GM19099 (cell line): Measurements from ENCODE around the gene TRIP12.

Source experiments
- POLR2A ChIP-seq: IDR thresholded peaks from 3 replicates; pipeline ENCODE4 v1.6.1; 2011; ENCODE audit warnings: low read depth; ENCODE audit not compliant: insufficient read length; ENCODE audit errors: extremely low read depth

The TRIP12 gene

DNA sequence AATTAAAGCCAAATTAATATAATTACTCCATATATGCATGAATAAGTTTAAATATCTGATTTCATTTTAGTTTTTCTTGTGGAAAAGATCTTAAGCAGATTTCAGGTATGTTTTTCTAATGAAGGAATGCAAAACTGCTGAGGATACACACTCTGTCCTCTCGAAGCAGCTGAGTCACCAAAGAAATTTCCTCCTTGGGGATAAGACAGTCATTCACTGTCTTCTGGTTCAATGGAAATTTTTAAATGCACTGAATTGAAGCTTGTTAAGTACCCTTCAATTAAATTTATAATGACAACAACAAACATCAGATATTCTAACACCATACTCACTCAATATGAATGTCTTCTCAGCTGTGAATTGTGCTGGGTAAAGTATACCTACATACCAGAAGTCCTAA lies 106.0 kb downstream of the TRIP12 start:
- TF ChIP-seq POLR2A = no peak

DNA sequence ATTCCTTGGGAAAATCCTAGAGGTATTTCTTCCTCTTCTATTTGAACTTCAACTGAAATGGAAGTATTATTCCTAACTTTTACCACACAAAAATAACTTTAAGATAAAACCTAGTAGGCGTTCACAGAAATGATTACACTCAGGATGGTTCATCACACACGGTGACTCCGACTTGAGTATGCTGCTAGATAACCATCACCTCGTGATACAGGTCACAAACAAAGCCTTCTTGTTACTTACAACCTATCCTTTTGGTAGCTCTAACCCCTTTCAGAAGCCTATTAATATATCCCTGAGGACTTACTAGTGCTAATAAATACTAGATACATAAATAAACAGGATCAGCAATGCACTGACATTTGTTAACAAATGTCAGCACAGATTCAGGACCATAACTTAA lies 106.5 kb downstream of the TRIP12 start:
- TF ChIP-seq POLR2A = no peak

DNA sequence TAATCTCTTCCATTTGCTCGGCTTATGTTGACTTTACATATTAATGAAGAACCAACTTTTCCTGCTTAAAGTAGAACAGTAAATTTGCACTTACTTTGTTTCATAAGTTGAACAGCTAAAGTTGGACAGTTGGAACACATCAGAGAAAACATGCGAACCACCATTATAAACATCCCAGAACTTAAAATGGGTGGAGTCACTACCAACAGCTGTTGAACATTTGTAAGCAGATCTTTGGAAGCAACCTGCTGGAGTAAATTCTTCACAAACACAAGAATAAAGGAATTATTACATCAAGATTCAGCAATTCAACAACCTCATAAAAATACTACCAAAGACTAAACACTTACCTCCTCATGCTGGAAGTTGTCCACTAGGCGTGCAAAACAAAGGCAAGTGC lies 111.0 kb downstream of the TRIP12 start:
- TF ChIP-seq POLR2A = no peak

DNA sequence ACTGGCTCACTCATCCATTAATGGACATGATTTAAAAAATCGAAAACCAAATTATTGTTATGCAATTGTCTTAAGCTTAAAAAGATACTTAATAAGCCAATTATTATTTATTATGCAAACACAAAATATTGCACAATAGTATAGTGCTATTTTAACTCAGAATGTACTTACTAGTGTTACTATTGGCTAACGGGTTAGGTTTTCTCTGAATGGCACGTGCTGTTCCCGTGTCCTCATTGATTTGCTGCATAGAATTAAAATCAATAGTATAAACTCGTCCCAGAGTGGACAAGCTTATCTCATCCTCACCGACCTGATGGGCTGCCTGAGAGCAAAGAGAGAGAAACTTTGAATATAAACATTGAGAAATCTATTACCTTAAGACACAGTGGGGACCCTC lies 116.2 kb downstream of the TRIP12 start:
- no peak for TF ChIP-seq POLR2A

DNA sequence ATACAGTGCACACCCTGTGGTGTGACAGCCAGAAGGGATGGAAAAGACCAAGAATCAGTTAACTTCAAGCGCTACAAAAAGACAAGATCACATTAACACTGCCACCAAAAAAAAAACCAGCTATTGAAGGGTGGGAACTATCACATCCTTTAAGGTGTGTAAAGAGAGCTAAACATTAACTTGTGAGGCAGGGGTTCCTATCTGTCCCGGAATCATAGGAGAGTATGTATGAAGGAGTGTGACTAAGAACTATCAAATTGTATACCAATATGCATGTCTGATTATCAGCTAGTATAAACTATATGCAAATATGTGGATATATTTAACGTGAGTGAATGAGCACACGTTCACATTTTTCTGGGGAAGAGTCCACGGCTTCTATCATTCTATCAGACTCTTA lies 119.0 kb downstream of the TRIP12 start:
- no peak for TF ChIP-seq POLR2A

DNA sequence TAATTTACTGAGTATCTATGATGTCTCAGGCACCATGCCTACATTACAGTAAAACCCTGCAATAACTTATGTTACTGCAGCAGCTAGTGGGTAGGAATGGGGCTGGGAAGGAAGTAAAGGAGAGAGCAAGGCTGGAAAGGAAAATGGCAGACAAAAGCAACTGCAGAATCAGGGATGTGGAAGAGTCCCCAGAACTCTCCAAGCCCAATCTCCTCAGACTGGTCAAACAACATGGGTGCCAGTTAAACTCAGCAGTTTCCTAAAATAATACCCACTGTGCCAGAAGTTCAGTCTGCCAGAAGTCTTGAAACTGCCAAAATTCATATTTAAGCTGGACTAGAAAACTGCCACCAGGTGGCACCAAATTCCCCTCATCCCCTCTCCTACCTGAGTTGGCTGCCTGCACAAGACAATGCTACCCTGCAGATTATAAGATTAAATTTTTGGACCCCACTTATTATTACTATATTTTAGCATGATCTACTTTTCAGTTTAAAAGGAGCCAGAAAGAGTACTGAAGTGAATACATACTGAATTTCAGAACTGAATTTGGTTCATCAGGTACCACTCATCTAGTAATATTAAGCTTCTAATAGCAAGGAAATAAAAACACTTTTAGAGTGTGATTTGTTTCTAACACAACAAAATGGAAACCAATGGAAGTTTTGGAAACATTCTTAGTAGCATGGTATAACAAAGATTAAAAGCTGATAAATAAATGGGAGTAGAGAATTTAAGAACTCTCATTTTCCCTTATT lies 120.6 kb downstream of the TRIP12 start:
- TF ChIP-seq POLR2A = no peak

DNA sequence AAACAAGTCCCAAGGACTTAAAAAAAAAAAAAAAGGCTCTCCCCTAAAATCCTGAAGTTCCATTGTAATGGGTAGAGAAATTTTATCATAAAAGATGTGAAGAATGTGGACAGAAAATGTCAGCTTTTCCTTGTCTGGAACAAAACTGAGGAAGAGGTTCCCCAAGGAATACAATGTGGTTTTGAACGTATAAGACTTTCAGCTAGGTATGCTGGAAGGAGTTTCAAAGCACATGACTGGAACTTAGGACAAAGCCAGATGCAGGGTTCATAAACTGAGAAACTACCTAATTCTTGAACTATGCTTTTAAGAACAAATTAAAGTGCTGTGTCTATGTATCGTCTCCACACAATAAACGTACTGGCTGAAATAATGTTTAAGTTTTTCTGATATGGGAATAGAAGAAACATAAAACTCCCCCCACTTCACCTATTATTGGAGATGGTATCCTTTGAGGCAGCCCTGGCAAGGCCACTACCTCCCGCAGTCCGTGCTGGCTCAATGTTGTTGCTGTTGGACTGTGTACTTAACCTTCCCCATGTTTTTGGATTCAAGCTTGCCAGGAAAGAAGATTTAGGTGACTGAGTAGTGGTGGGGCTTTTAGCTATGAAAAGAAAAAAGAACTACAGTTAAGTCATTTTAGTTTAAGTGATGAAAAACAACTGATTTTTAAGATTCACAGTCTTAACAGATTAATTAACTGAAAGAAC lies 123.2 kb downstream of the TRIP12 start:
- TF ChIP-seq POLR2A = no peak

DNA sequence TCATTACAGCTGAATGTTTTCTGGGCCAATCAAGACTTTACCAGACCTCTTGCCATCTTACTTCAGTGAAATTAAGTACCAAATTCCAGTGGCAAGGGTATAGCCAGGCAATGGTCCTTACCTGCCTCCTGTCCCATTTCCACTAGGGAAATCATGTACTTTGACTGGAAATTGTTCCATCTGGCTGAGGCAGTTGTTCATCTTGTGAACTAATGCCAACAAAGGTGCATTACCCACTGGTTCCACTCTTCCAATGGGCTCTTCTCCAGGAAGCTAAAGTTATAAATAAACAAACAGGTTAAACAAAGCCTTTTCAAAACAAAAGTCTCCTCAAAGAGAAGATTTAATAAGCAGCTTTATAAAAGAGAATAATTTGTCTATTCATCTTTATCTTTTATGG lies 126.8 kb downstream of the TRIP12 start:
- TF ChIP-seq POLR2A = no peak

DNA sequence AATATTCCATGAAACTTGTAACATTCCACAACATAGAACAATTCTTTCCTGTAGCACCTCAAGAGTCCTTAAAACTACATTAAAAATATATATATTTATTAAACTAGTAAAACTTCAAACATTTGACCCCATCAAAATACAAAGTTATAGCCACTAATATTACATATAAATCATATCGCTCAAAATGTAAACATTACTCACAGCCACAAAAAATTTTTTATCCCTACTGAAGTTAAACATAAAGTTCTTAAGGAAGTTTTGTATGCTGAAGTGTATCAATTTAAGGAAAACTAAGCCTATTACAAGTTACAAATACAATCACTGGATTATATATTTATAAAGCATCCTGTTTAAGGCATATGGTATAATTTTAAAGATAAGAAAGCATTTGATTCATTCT lies 127.2 kb downstream of the TRIP12 start:
- no peak for TF ChIP-seq POLR2A

DNA sequence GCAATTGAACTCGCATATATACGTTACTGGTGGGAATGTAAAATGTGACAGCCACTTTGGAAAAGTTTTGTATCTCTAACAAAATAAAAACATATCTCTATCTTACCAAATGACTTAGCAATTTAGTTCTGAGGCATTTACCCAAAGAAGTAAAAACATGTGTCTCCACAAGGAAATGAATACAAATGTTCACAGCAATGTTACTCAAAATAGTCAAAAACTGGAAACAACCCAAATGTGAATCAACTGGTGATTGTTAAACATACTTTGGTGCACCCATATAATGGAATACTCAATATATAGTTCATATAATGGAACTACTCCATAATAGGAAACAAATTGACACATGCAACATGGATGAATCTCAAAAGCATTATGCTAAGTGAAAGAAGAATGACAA lies 137.0 kb downstream of the TRIP12 start:
- no peak for TF ChIP-seq POLR2A

DNA sequence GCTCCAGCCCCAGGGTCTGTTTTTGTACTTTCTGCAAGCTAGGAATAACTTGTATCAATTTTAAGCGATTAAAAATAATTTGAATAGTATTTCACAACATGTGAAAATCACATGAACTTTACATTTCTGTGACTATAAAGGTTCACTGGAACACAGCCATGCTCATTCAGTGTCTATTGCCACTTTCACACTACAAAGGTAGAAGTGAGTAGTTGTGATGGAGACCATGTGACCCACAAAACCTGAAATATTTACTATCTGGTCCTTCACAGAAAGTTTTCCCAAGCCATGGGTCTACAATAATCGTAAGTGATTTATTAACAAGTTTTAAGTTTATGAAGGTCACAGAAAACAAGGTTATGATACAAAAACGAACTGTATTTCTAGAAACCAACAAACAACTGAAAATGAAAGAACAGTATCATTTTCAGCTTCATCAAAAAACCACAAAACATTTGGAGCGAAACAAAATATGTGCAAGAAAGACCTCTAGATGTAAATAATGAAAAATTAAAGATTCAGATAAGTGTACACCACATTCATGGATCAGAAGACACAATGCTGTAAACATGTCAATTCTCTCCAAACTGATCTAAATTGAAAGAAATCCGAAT lies 138.6 kb downstream of the TRIP12 start:
- no peak for TF ChIP-seq POLR2A

DNA sequence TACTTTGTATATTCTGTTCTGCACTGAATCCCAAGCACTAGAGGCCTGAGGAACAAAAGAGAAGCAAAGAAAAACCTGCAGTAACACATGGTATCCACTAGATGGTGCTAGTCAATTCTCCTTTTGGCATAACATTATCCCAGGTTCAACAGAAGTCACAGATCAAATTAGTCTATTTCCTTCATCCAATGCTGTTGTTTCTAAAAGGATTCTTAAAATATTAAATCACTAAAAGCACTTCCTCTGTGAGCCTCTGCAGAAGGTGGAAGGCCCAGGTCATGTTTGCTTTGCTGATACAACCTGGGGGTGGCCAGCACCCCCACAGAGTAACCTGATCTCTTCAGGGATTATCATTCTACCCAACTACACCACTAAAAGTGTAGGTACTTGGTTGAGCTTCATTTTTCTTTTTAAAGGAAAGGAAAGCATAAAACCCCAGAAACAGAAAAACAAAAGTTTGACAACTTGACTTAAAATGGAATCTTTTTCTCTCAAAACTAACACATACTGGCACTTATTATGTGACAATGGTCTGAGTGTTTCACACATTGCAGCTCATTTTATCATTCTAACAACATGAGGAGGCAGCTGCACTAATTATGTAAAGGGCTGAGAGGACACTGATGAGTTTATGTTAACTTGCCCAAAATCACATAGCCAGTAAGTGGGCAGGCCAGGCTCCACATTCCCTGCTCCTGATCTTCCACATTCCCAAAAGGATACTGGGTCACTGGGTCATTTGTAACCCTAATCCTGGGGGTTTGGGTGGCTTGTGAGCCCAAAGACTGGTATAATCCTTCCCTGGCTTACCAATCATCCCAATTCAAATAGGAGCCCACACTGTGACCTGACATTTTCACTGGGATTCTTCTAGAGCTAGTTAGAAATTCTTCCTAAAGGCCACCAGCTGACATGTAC lies 140.7 kb downstream of the TRIP12 start:
- TF ChIP-seq POLR2A = no peak

DNA sequence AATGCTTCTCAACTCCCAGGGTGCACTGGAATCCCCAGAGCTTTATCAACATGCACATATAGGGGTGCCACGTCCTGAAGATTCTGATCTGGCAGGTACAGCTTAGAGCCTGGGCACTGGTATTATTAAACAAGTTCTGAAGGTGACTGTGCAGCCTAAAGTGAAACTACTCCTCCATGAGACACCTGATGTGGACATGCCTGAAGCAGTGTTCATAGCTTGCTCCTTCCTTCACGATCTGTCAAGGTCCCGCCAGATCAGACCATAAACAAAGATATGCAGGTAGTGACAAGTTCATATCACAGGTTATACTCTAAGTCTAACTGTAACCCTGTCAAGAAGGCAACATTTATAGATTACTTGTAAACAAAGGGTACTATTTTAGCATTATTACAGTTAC lies 142.2 kb downstream of the TRIP12 start:
- TF ChIP-seq POLR2A = no peak

DNA sequence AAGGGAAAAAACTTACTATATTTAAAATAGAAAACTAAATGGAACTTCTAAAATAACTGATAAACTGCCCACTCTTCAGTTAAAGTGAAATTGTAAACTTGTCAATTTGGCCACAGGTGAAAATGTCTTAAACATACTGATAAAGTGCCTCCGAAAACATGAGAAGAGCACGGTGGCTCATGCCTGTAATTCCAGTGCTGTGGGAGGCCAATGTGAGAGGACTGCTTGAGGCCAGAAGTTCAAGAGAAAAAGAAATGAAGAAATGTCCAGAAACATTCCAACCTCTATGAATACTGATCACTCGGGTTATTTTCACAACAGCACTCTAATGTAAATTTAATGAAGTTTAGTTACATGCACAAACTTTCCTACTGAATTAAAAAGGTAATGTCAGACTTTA lies 144.1 kb downstream of the TRIP12 start:
- no peak for TF ChIP-seq POLR2A
